Measurements from ENCODE around the gene CCDC24.

CCDC24 gene

DNA sequence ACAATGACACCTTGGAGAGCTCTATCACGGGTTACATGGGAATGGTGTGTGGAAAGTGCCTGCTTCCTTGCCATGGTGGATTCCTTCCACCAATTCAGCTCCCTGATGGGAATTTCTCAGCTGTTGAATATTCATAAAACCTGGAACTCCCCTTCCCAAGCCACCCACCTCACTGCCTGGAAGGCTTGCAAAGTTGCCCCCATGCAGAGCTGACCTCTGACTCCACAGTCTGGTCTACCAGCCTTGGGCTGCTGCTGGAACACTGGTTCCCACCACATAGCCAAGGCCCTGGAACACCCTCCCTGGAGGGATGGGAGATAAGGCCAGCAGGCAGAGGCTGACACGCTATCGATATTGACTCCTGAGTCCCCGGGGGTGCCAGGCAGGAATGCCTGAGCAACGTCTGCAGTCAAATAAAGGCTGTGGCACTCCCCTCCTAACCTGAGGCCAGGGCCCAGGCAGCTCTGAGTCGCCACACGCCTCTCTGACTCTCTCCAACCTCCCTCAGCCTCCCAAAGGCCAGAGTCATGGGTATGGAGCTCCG is 8.8 kb downstream of the CCDC24 start:
- DNase-seq: no peak

- no peak for DNase-seq
Observed at GRCh38 chr1:44002165-44002564, 10.8 kb downstream of the CCDC24 start.

DNA sequence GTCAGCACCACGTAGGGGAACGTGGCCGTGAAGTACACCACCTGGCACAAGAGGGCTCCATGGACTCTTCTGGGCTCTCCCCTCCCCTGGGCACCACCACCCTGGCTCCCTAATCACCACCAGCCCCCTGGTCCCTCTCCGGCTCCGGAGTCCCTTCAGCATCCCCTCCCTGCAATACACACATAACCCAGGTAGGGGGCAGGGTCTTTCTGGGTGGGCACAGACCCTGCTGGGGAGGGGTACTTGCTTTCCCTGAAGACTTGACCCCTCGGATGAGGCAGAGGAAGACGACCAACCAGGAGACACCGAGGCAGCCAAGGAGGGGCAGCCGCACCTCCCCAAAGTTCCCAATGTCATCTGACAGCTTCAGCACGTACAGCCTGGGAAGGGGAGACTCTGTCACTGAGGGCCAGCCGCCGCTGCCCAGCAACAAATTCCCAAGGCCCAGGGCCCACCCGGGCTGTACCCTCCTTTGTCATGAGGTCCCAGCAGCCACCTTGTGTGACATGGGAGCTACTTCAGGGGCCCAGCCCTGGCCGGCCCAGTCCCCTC is 11.3 kb downstream of the CCDC24 start:
- no peak for DNase-seq

DNA sequence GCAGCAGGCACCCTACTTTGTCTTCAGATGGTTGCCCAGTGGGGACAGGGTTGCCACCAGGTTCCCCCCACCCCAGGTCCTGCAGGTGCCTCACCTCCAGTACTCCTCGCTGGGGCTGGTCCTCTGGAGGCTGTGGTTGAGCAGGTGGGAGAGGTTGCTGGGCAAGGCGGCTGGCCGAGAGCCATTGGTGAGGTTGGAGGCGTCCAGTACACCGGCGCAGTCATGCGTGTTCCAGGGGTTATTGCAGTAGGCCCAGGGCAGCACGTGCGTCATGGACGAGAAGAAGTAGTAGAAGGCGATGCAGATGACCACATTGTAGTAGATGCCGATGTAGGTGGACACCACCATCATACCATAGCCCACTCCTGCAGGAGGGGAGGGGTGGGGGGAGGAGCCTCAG is 16.9 kb downstream of the CCDC24 start:
- DNase-seq: no peak

DNA sequence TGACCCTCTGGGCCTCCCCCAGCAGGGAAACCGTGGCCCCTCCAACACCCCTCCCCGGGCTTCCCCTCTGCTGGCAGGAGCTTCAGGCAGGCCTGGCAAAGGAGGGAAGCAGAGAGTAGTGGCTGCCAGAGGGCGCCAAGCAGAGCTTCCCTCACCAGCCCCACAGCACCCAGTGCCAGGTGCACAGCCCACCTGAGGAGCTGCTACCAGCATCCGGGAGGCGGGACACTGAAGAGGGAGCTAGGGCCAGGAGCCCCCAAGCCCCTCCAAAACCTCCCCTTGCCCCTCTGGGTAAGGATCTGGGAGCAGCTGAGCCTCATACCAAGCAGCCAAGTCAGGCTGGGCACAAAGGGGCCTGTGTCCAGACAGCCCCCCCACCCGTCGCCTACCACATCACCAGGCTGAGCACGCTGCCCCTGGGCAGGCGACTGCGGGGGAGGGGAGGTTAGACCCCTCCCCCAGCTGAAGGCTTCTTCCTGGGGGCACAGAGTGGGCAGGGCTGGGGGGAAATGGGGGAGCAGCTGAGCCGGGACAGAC is 19.6 kb downstream of the CCDC24 start:
- DNase-seq: no peak

- DNase-seq: no peak
Observed at GRCh38 chr1:44012404-44012803, 21.0 kb downstream of the CCDC24 start.

DNA sequence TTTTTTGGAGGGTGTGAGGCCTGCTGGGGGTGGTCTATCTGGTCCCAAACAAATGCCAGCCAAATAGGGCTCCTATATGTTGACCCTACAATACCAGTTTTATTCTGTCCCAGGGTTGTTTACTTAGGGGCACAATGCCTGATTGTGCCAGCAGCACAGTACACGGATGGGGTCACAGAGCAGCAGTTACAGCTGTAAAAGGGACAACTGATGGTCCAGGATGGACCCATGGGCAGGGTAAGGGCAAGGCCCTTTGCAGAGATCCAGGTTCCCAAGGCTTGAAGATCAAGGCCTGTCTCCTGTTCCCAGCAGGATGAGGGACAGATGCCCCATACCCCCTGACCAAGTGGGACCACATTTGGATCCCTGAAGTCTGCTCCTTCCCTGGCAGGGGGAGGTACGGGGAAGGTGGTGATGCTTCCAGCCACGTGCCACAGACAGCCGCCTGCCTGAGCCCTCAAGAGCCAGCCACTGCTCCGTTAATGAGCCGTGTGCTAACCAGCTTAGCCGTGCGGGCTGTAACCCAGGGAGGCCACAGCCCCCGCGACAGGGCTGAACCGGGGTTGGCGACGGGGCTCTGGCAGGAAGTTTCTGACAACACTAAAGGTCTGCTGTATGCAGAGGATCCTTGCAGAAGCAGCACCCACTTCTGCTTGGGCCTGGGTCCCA is 21.7 kb downstream of the CCDC24 start:
- DNase-seq: no peak

- DNase-seq: no peak
Observed at GRCh38 chr1:44013949-44014348, 22.6 kb downstream of the CCDC24 start.

DNA sequence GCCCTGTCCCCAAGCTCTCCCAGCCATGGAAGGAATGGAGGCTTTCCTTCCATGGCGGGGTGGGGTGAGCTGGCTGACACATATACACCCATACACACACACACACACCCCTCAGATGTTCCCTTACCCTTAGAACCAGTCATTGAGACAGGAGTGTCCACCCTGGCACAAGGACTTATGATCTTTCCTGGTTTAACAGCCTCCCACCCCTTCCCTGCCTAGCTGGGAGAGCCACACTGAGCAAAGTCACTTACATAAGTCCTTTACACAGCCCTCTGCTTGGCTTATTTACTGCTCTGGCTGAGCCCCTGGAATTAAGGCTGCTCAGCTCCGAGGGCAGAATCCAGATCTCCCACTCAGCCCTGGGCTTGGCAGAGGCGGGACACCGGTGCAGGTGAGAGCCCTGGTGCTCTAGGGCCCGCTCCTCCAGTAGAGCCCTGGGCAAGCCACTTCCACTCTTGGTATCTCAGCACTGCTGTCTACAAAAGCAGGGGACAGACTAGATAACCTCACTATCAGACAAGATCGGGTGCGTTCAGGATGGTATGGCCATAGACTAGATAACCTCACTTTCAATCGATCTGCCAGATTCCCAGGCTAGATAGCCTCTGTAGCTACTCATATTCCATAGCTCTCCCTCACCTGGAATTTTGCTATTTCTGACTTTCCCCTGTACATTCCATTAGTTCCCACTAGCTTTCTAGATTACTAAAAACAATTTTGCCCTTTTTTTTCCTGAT is 23.1 kb downstream of the CCDC24 start:
- DNase-seq: no peak

DNA sequence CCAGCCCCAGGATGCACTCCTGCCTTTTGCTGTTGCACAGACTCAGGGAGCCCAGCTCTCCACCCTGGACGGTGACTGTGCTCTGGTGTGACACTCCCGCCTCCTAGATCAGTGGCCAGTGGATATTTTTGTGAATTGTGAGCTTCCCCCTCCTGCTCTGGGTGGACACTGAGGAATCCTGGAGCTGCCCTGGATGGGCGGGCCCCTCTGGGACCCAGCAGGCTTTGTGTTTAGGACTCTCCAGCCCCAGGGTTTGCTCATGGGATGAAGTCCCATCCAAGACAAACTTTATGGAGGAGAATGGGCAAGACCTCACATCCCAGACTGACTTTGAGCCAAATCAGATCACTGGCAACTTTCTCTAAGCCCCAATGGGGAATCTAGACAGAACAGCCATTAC is 23.8 kb downstream of the CCDC24 start:
- DNase-seq: no peak

DNA sequence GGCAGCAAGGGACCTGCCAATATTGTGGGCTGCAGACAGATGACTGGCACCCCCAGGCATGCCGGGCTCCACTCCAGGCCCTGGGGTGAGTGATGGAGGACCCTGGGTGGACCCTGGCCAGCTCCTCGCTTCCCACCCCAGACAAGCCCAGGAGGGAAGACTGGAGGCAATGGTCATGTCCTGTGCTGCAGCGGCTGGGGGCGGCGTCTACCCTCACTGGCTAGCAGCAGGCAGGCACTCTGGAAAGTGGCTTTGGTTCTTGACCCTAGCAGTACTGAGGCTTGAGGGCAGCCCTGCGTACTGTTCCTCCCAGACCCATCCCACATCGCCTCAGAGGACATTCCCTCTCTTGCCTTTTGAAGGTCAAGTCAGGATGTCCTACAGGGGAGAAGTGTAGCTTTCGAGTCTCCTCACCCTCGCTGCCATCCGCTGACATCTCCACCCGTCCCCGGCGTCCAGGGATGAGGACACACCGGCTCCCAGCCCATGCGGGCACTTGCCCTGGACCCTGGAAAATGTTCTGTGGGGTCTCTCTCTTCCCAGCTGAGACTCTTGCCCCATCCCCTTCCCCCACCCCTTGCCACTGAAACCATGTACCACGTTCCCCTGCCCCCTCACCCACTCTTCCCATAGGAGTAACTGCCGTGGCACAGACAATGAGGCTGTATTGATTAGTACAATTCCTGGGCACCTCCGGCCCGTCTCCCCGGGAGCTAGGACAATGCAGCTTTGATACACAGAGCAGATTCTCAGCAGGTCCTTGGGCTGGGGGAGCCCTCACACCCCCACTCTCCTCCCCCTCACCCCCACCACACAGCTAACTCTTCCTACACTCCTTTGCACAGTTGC is 24.9 kb downstream of the CCDC24 start:
- DNase-seq: no peak

DNA sequence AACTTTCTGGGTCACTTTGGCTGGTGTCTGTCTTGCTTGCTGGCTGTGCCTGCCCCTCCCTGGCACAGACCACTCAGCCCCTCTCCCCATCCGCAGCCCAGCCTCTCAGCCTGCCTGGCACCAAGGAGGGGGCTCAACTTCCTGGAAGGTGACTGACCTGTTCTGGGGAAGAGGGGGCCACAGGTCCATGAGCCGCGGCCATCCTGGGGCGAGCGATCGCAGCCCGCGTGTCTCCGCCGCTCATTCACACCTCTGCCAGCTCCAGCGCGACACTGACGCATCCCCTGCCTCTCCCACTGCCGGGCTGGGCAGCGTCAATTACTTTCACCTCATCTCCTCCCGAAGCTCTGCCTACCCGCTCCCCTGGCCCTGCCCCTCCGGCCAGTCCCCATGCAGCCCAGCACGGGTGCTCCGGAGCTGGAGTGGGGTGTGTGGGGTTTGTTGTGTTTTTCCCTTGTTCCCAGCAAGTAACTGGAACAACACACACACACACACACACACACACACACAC is 25.5 kb downstream of the CCDC24 start:
- no peak for DNase-seq

DNA sequence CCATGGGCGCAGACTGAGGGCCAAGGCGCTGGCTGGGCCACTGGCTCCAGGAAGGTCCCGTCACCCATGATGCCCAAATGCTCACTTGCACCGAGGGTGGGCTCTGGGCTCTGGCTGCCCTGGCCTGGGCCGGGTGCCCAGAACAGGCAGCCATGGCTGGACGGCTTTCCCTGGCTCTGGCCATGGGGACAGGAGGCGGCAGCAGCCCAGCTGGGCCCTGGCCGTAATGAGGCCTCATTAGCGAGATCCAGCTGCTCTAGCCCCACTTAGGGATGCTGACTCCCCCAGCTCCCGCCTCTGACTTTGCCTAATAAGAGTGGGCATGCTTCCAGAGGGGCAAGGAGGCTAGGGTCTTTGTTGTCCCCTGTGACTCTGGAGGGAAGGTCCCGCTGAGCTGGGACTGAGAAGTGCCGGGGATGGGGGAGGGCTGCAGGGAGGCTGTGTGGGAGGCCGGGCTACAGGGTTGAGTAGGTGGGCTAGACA is 28.1 kb downstream of the CCDC24 start:
- DNase-seq: no peak

DNA sequence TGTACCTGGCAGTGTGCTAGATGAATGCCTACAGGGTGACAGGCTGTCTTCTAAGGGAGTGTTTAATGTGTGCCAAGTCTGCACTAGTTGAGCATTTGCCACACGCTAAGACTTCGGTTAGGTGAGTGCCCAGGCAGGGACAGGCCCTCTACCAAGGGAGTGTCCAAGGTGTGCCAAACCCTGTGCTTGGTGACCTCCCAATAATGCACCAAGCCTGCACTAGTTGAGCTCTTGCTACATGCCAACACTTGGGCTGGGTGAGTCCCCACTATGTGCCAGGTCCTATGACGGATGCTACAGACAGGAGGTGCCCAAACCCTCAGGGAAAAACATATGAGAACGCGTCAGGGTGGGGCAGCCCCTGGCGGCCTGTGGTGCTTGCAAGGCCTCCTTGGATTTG is 29.1 kb downstream of the CCDC24 start:
- no peak for DNase-seq

DNA sequence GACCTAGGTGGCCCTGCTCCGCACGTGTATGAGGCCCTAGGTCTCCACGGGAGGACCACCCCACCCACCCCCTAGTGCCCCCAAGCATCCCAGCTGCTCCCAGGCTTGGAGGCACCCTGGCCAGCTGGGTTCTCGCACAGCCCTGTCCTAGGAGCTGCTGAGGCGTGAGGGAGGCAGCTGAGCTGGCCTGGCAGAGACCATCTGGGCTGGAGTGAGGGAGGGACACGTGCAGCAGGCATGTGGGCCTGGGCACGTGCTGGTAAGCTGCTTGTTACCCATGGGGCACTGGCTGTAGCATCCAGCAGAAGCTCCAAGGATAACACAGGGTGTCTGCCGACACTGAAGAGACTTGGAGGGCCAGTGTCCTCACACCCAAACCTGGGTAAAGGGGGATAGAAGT is 29.8 kb downstream of the CCDC24 start:
- DNase-seq: no peak

DNA sequence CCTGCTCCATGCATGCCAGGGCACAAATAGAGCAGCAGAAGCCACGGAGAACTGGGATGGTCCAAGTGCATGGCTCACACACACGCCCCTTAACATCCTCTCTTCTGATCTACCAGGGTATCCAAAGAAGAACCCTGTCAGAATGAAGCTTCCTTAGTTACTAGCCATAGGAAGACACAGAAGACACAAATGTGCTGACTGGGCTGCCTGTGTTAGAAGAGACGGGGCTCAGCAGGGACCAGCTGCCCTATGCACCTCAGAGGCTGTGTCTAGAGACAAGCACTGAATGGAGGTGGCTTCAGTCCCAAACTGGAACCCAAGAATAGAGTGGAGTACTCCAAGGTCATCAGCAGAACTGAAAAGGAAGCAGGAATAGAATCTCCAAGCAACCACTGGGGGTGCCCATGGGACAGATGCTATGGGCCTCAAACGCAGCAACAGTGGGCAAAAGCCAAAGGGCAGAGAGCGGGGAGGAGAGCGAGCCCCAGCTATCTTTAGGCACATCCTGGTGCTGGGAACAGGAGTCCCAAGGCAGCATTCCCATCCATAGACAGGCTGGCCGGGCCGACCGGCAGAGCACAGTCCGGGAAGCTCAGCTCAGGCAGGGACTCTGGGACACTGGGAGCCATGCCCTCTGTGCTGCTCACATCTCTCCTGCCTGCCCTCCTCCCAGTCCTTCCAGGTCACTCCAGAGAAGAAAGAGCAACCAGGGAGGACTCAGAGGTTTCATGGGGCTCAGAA is 30.4 kb downstream of the CCDC24 start:
- DNase-seq: no peak

- no peak for DNase-seq
Observed at GRCh38 chr1:44024031-44024902, 32.9 kb downstream of the CCDC24 start.

- no peak for DNase-seq
Observed at GRCh38 chr1:44024903-44025525, 33.6 kb downstream of the CCDC24 start.

DNA sequence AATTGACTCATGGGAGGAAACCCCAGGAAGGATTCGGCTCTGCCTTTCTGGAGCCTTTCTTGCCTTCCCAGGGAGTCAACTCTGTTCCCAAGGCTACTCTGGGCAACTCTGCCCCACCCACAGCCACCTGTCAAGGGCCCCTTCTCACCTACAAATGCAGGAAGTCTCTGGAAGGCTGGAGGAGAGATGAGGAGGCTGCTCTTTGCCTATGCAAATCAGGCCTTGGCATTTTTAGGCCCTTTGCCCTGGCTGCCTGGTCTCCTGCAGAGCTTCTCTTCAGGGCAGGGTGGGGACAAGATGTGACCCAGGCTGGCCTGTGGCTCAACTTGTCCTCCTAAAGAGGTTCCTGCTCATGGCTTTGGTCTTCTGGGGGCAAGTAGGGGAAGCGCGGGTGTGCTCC is 34.4 kb downstream of the CCDC24 start:
- no peak for DNase-seq

GRCh38 chr1:44027320-44027719 is 35.9 kb downstream of the CCDC24 start:
- DNase-seq: no peak

Measured in stimulated activated CD4-positive, alpha-beta T cell treated with anti-CD3 and anti-CD28 coated beads, Interleukin-4, amount 100 ng/mL, for 4 hours (primary cell).